H1 (cell line): Measurements from ENCODE around the gene LGALS8. TPM values are rescaled to one million over a fixed set of nuclear protein-coding genes. Genes with fewer than 3 reads are reported as not detected.

ENCODE experiments used
- CTCF ChIA-PET: fragments of 300-600 bp; sonication (Branson Sonifier 250); formaldehyde crosslinking; loops from one replicate; lab custom pipeline; 2021; ENCODE audit not compliant: partially characterized antibody; lab: Charles Lee
- POLR2A ChIA-PET: fragments of 300-600 bp; sonication (Branson Sonifier 250); formaldehyde crosslinking; loops from one replicate; lab custom pipeline; 2021; ENCODE audit warnings: inconsistent platforms; ENCODE audit not compliant: partially characterized antibody; lab: Charles Lee
- DNase-seq, 2 experiments: peaks; one replicate each; pipeline versions ENCODE4 v3.0.0 to v3.0.0-alpha.2; 2010 to 2022; ENCODE audit warnings: low spot score in 2 of 2, low read depth in 1 of 2, mixed read lengths in 1 of 2
- FAIRE-seq: peaks from 2 replicates; lab custom pipeline; 2011; peaks lifted over from hg19 to GRCh38; lab: Jason Lieb, UNC
- H2AFZ ChIP-seq: 2 replicates; pipeline ENCODE4 v1.8.1; 2012; ENCODE audit warnings: low read length, inconsistent platforms
- H2AK5ac ChIP-seq: 2 replicates; pipeline ENCODE4 v1.6.1; 2013; ENCODE audit warnings: low read depth, low read length
- H2BK120ac ChIP-seq: replicated peaks from 2 replicates; pipeline ENCODE3; 2013; ENCODE audit warnings: low read depth, low read length, inconsistent platforms
- H2BK12ac ChIP-seq: 2 replicates; pipeline ENCODE4 v1.6.1; 2013; ENCODE audit warnings: low read depth, low read length
- H2BK15ac ChIP-seq: 2 replicates; pipeline ENCODE4 v1.6.1; 2013; ENCODE audit warnings: low read length
- H2BK20ac ChIP-seq: 2 replicates; pipeline ENCODE4 v1.6.1; 2013; ENCODE audit warnings: low read length
- H2BK5ac ChIP-seq: 2 replicates; pipeline ENCODE4 v1.6.1; 2013; ENCODE audit warnings: low read depth, low read length
- H3K14ac ChIP-seq: 2 replicates; pipeline ENCODE4 v1.6.1; 2013; ENCODE audit warnings: inconsistent platforms; ENCODE audit not compliant: insufficient read length
- H3K18ac ChIP-seq: 2 replicates; pipeline ENCODE4 v1.6.1; 2013; ENCODE audit warnings: low read length; ENCODE audit errors: extremely low read depth
- H3K23ac ChIP-seq: 2 replicates; pipeline ENCODE4 v1.6.1; 2013; ENCODE audit warnings: inconsistent platforms; ENCODE audit not compliant: insufficient read length
- H3K23me2 ChIP-seq: 2 replicates; pipeline ENCODE4 v1.6.1; 2013; ENCODE audit warnings: low read depth, low read length
- H3K27ac ChIP-seq: 2 replicates; pipeline ENCODE4 v1.6.1; 2011; ENCODE audit warnings: low read depth, low read length, inconsistent platforms
- H3K27me3 ChIP-seq, 4 experiments: replicated peaks in 1 of 4; 1 replicate in 1 of 4; 2 replicates in 3 of 4; pipeline versions ENCODE4 v1.6.1 to v1.8.1; 2011 to 2013; ENCODE audit warnings: low read length in 3 of 4, mild to moderate bottlenecking in 3 of 4, inconsistent platforms in 2 of 4, mixed read lengths in 2 of 4, moderate library complexity in 1 of 4; ENCODE audit not compliant: control insufficient read depth in 3 of 4, insufficient read depth in 3 of 4; ENCODE audit errors: extremely low read depth in 1 of 4
- H3K36me3 ChIP-seq, 4 experiments: 2 replicates each; pipeline versions ENCODE4 v1.6.1 to v1.8.1; 2011 to 2013; ENCODE audit warnings: mild to moderate bottlenecking in 4 of 4, low read length in 3 of 4, moderate library complexity in 2 of 4, control low read depth in 1 of 4, inconsistent platforms in 1 of 4; ENCODE audit not compliant: insufficient read depth in 4 of 4, control insufficient read depth in 2 of 4
- H3K4ac ChIP-seq: replicated peaks from 2 replicates; pipeline ENCODE3; 2013; ENCODE audit warnings: low read length, low read depth, mixed read lengths, inconsistent platforms; ENCODE audit not compliant: insufficient read length
- H3K4me1 ChIP-seq, 4 experiments: replicated peaks in 1 of 4; 1 replicate in 1 of 4; 2 replicates in 3 of 4; pipeline versions ENCODE4 v1.6.1 to v1.8.1; 2011 to 2013; ENCODE audit warnings: low read length in 3 of 4, inconsistent platforms in 2 of 4, mixed read lengths in 1 of 4; ENCODE audit not compliant: insufficient read depth in 4 of 4, control insufficient read depth in 3 of 4
- H3K4me2 ChIP-seq, 2 experiments: 2 replicates each; pipeline versions ENCODE4 v1.6.1 to v1.8.1; 2011 to 2013; ENCODE audit warnings: low read depth in 2 of 2, low read length in 2 of 2, control low read depth in 1 of 2, inconsistent platforms in 1 of 2, mild to moderate bottlenecking in 1 of 2; ENCODE audit not compliant: insufficient read depth in 1 of 2
- H3K4me3 ChIP-seq, 4 experiments: fragments of 200-600, 300-600 bp in 1 of 4; sonication (generic), shearing (Covaris generic), sonication (Bioruptor Twin) in 1 of 4; 2 replicates each; pipeline versions ENCODE4 v1.5.1 to v1.8.1; 2011 to 2016; ENCODE audit warnings: low read length in 4 of 4, low read depth in 3 of 4, control low read depth in 2 of 4, inconsistent platforms in 2 of 4, mild to moderate bottlenecking in 2 of 4, mixed read lengths in 1 of 4, moderate library complexity in 1 of 4; ENCODE audit not compliant: insufficient read depth in 2 of 4; ENCODE audit errors: extremely low read depth in 1 of 4
- H3K56ac ChIP-seq: replicated peaks from 2 replicates; pipeline ENCODE3; 2013; ENCODE audit warnings: low read depth, mild to moderate bottlenecking, mixed read lengths, low read length, inconsistent platforms; ENCODE audit not compliant: insufficient read length
- H3K79me1 ChIP-seq: 2 replicates; pipeline ENCODE4 v1.6.1; 2013; ENCODE audit warnings: low read depth, low read length, control low read depth
- H3K79me2 ChIP-seq, 2 experiments: 2 replicates each; pipeline versions ENCODE4 v1.6.1 to v1.8.1; 2012 to 2013; ENCODE audit warnings: low read length in 2 of 2, mild to moderate bottlenecking in 2 of 2, inconsistent platforms in 1 of 2; ENCODE audit not compliant: insufficient read depth in 2 of 2, control insufficient read depth in 1 of 2
- H3K9ac ChIP-seq, 4 experiments: replicated peaks in 1 of 4; 1 replicate in 1 of 4; 2 replicates in 3 of 4; pipeline versions ENCODE4 v1.6.1 to v1.8.1; 2011 to 2013; ENCODE audit warnings: low read depth in 3 of 4, low read length in 3 of 4, control low read depth in 2 of 4, mild to moderate bottlenecking in 2 of 4, moderate library complexity in 2 of 4, inconsistent platforms in 1 of 4; ENCODE audit errors: extremely low read depth in 1 of 4
- H3K9me3 ChIP-seq, 2 experiments: 2 replicates each; pipeline versions ENCODE4 v1.6.1 to v1.8.1; 2012 to 2013; ENCODE audit warnings: mild to moderate bottlenecking in 2 of 2, moderate library complexity in 2 of 2, control low read depth in 1 of 2, inconsistent platforms in 1 of 2, low read depth in 1 of 2, low read length in 1 of 2, mixed read lengths in 1 of 2; ENCODE audit not compliant: insufficient read depth in 2 of 2
- H4K20me1 ChIP-seq, 2 experiments: replicated peaks in 1 of 2; 2 replicates each; pipeline versions ENCODE3 to v1.8.1; 2011 to 2013; ENCODE audit warnings: inconsistent platforms in 2 of 2, low read length in 2 of 2, mild to moderate bottlenecking in 1 of 2; ENCODE audit not compliant: insufficient read depth in 2 of 2, control insufficient read depth in 1 of 2
- H4K5ac ChIP-seq: 2 replicates; pipeline ENCODE4 v1.6.1; 2013; ENCODE audit warnings: low read length, low read depth, mixed read lengths, inconsistent platforms; ENCODE audit not compliant: insufficient read length
- H4K8ac ChIP-seq: 2 replicates; pipeline ENCODE4 v1.8.0; 2013; ENCODE audit warnings: mild to moderate bottlenecking, moderate library complexity, low read length, inconsistent platforms; ENCODE audit not compliant: insufficient read depth; ENCODE audit errors: extremely low read depth
- H4K91ac ChIP-seq: replicated peaks from 2 replicates; pipeline ENCODE3; 2013; ENCODE audit warnings: low read length, mixed read lengths, inconsistent platforms; ENCODE audit not compliant: insufficient read length
- CREB1 ChIP-seq: IDR thresholded peaks from 2 replicates; pipeline ENCODE4 v1.6.1; 2012; ENCODE audit warnings: inconsistent platforms
- RAD21 ChIP-seq, 2 experiments: IDR thresholded peaks in 1 of 2; conservative IDR thresholded peaks in 1 of 2; 2 replicates each; pipeline ENCODE4 v1.6.1; 2011; ENCODE audit warnings: low read depth in 2 of 2, low read length in 2 of 2, improper control_type of control experiment in 1 of 2, inconsistent platforms in 1 of 2, mild to moderate bottlenecking in 1 of 2, moderate library complexity in 1 of 2
- TCF12 ChIP-seq: IDR thresholded peaks from 2 replicates; pipeline ENCODE4 v1.6.1; 2011; ENCODE audit warnings: low read depth, mild to moderate bottlenecking, low read length
- WGBS, 2 experiments: shearing (Covaris generic) in 1 of 2; methylation state at CpG; one replicate each; pipeline versions ENCODE4 v1.1.6 to v1.1.7; 2013 to 2015; ENCODE audit warnings: low lambda C conversion rate in 2 of 2, mixed read lengths in 2 of 2, inconsistent platforms in 1 of 2, low coverage in 1 of 2, missing lambda C conversion rate in 1 of 2; ENCODE audit not compliant: insufficient replicate concordance in 2 of 2, insufficient coverage in 1 of 2, insufficient read length in 1 of 2; ENCODE audit errors: extremely low coverage in 1 of 2, missing lambda C conversion rate in 1 of 2; 5-methylcytosine and 5-hydroxymethylcytosine counted together
- polyA plus RNA-seq, 7 experiments: library from polyadenylated mRNA; depleted of rRNA in 3 of 7; stranded (reverse) in 5 of 7; unstranded in 2 of 7; fragments of >200 nt in 5 of 7; fragments of 200-250 nt in 2 of 7; gene quantifications; 1 replicate in 5 of 7; 2 replicates in 1 of 7; 4 replicates in 1 of 7; pipeline versions ENCODE4 v1.2.1 to v1.2.3, GENCODE V29; 2011 to 2013; ENCODE audit warnings: missing spikeins in 2 of 7, mixed read lengths in 2 of 7
- total RNA-seq: library from RNA; stranded (reverse); fragmentation: NEBNext Ultra II Directional; extraction: Animal tissue kit (Norgen Biotek cat#: 25700); gene quantifications from 2 replicates; pipeline ENCODE4 v1.2.1, GENCODE V29; 2021
- TF ChIP-seq, protein P1 (sequence below), 3 experiments: IDR thresholded peaks; 1 replicate in 2 of 3; 2 replicates in 1 of 3; pipeline versions ENCODE4 v1.5.1 to v1.6.1; 2011; ENCODE audit warnings: low read length in 3 of 3, mild to moderate bottlenecking in 3 of 3, inconsistent platforms in 2 of 3, low read depth in 1 of 3, moderate library complexity in 1 of 3; ENCODE audit not compliant: insufficient read depth in 1 of 3; ENCODE audit errors: control extremely low read depth in 1 of 3

Gene LGALS8
- total and polyA plus RNA-seq, 2 of the 8 experiments (the other 6 are each of a cell fraction or from before 2014, with no cell fraction given) = 7.2 to 11.6 TPM

DNA sequence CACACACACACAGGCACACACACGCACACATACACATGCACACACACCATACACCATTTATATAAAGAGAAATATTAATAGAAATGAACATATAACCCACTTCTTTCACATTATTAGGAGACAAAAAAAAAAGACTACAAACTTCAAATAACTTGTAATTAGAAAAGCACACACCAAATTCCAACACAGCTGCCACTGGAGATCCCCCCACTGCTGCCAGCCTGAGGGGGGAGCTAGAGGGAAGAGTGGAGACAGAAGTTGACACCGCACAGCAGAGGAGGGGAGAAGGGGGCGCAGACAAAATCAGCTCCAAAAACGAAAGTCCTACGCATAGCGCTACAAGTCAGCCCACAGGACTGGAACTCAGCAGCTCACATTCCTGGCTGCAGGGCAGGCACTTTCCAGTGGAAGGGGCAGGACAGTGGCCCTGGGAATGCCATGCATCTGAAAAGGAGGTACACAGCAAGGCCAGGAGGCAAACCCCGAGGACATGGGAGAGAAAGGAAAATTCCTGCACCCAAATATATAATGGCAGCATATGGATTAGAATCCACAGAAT lies 36.5 kb downstream of the LGALS8 start:
- H3K4me2 ChIP-seq = no peak overlapping the region
- no peak overlapping the region for H2BK15ac ChIP-seq
- no peak overlapping the region for H4K5ac ChIP-seq
- H2BK12ac ChIP-seq = no peak overlapping the region
- H3K79me1 ChIP-seq = no peaks in the 10 kb centered on the region
- H3K4me1 ChIP-seq = no peaks in the 10 kb centered on the region
- no peak overlapping the region for H3K9ac ChIP-seq
- H3K4me3 ChIP-seq = no peak overlapping the region
- no peaks in the 10 kb centered on the region for H3K79me2 ChIP-seq
- H3K36me3 ChIP-seq = peaks cover 19 to 85% (median 62%) of the 10 kb centered on the region in 4 experiments
- no peaks in the 10 kb centered on the region for H3K9me3 ChIP-seq
- peaks cover 0 to 4% of the 10 kb centered on the region in 2 experiments for H4K20me1 ChIP-seq
- H3K4ac ChIP-seq = no peak overlapping the region
- FAIRE-seq = no peak
- H3K14ac ChIP-seq = no peak overlapping the region
- ChIA-PET POLR2A (interaction anchor here (0.8 to 1.7 kb wide), 7 partner anchors 13 to 33 kb away, joined by 3 to 4 read pairs (median 3); no protein-coding TSS in a partner anchor), CTCF (interaction anchor here (0.6 to 3.1 kb wide), 13 partner anchors 9 to 495 kb away, joined by 3 to 34 read pairs (median 3); no protein-coding TSS in a partner anchor)
- no peak overlapping the region for H4K8ac ChIP-seq
- WGBS, 2 experiments = 86% methylated on average over 7 of the region's 7 CpGs; no CpG with 5 or more reads in 1 of the 2 experiments
- H3K56ac ChIP-seq = no peak overlapping the region
- peak in 1 of 2 experiments; percentile 8; a peak in 1 of 4 replicates for TF ChIP-seq RAD21 (IDR thresholded peaks at IDR 0.05 in 1 of 2, conservative IDR thresholded peaks at IDR 0.05 in 1 of 2; ENCODE audit: low read depth in 2 of 2, low read length in 2 of 2)
- no peak for TF ChIP-seq CREB1
- TF ChIP-seq TCF12 = no peak
- TF ChIP-seq, protein P1, sequence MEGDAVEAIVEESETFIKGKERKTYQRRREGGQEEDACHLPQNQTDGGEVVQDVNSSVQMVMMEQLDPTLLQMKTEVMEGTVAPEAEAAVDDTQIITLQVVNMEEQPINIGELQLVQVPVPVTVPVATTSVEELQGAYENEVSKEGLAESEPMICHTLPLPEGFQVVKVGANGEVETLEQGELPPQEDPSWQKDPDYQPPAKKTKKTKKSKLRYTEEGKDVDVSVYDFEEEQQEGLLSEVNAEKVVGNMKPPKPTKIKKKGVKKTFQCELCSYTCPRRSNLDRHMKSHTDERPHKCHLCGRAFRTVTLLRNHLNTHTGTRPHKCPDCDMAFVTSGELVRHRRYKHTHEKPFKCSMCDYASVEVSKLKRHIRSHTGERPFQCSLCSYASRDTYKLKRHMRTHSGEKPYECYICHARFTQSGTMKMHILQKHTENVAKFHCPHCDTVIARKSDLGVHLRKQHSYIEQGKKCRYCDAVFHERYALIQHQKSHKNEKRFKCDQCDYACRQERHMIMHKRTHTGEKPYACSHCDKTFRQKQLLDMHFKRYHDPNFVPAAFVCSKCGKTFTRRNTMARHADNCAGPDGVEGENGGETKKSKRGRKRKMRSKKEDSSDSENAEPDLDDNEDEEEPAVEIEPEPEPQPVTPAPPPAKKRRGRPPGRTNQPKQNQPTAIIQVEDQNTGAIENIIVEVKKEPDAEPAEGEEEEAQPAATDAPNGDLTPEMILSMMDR (IDR thresholded peaks at IDR 0.05; ENCODE audit: control extremely low read depth in 1 of 3, insufficient read depth in 1 of 3, low read depth in 1 of 3, low read length in 3 of 3) = peak; percentile 17 to 32 (median 30); a peak in 3 of 4 replicates
- no peak overlapping the region for H4K91ac ChIP-seq
- H3K27ac ChIP-seq = no peak overlapping the region
- no peak overlapping the region for H2BK5ac ChIP-seq
- H3K23me2 ChIP-seq = no peaks in the 10 kb centered on the region
- H2BK20ac ChIP-seq = no peak overlapping the region
- DNase-seq = no peak
- H3K27me3 ChIP-seq = no peaks in the 10 kb centered on the region
- H2AK5ac ChIP-seq = no peak overlapping the region
- no peak overlapping the region for H2AFZ ChIP-seq
- H2BK120ac ChIP-seq = no peak overlapping the region
- no peak overlapping the region for H3K18ac ChIP-seq
- no peak overlapping the region for H3K23ac ChIP-seq
